ENCODE measurements around the gene APOL5.

DNA sequence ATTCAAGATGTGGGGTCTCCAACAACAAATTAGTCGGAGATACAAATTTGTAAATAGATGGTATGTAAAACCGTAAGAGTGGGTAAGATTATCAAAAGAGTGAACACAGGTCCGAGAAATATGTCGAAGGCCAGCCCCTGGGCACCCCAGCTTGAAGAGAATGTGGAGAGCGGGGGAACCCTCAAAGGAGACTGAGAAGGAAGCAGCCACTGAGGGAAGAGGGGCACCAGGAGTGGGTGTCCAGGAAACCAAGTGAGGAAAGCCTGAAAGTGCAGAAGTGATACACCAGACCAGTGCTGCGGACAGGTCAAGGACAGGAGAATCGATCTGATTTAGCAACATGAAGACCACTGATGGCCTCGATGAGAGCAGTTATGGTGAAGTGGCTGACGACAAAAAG lies 14.4 kb downstream of the APOL5 start:
- TF ChIP-seq POLR2A (IDR thresholded peaks at IDR 0.05; ENCODE audit: extremely low read depth, insufficient read length): no peak
- TF ChIP-seq, protein P1, sequence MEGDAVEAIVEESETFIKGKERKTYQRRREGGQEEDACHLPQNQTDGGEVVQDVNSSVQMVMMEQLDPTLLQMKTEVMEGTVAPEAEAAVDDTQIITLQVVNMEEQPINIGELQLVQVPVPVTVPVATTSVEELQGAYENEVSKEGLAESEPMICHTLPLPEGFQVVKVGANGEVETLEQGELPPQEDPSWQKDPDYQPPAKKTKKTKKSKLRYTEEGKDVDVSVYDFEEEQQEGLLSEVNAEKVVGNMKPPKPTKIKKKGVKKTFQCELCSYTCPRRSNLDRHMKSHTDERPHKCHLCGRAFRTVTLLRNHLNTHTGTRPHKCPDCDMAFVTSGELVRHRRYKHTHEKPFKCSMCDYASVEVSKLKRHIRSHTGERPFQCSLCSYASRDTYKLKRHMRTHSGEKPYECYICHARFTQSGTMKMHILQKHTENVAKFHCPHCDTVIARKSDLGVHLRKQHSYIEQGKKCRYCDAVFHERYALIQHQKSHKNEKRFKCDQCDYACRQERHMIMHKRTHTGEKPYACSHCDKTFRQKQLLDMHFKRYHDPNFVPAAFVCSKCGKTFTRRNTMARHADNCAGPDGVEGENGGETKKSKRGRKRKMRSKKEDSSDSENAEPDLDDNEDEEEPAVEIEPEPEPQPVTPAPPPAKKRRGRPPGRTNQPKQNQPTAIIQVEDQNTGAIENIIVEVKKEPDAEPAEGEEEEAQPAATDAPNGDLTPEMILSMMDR (IDR thresholded peaks at IDR 0.05; ENCODE audit: low read depth, low read length): no peak
- TF ChIP-seq MYC (IDR thresholded peaks at IDR 0.05; ENCODE audit: low read depth, low read length): no peak
- TF ChIP-seq, protein P2, sequence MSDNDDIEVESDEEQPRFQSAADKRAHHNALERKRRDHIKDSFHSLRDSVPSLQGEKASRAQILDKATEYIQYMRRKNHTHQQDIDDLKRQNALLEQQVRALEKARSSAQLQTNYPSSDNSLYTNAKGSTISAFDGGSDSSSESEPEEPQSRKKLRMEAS (IDR thresholded peaks at IDR 0.05; ENCODE audit: low read depth, low read length): no peak

Measured in NB4 (cell line).